Osteoblast (primary cell): ENCODE measurements around the gene MSMP. TPM values are rescaled to one million over a fixed set of nuclear protein-coding genes. Genes with fewer than 3 reads are reported as not detected.

Source experiments
- DNase-seq: peaks from one replicate; pipeline ENCODE4 v3.0.0; 2011; ENCODE audit warnings: low spot score, mixed read lengths; ENCODE audit not compliant: insufficient read length; ENCODE audit errors: missing footprints
- H2AFZ ChIP-seq: 2 replicates; pipeline ENCODE4 v1.6.0; 2011; ENCODE audit warnings: mild to moderate bottlenecking, low read length
- H3K27ac ChIP-seq: 2 replicates; pipeline ENCODE4 v1.5.1; 2011; ENCODE audit warnings: mild to moderate bottlenecking, low read depth, low read length, moderate library complexity
- H3K27me3 ChIP-seq: 2 replicates; pipeline ENCODE4 v1.6.0; 2012; ENCODE audit warnings: mild to moderate bottlenecking, control low read depth, inconsistent platforms, low read length, moderate library complexity; ENCODE audit not compliant: insufficient read depth
- H3K36me3 ChIP-seq: 2 replicates; pipeline ENCODE4 v1.5.1; 2011; ENCODE audit warnings: mild to moderate bottlenecking, low read length, control low read depth, moderate library complexity; ENCODE audit not compliant: insufficient read depth
- H3K4me1 ChIP-seq: 2 replicates; pipeline ENCODE4 v1.5.1; 2011; ENCODE audit warnings: mild to moderate bottlenecking, low read length, control low read depth, moderate library complexity; ENCODE audit not compliant: insufficient read depth
- H3K4me2 ChIP-seq: 2 replicates; pipeline ENCODE4 v1.6.0; 2011; ENCODE audit warnings: mild to moderate bottlenecking, low read length; ENCODE audit not compliant: insufficient read depth
- H3K4me3 ChIP-seq: fragments of 200-600 bp; sonication (generic); 3 replicates; pipeline ENCODE4 v1.5.1; 2012; ENCODE audit warnings: mild to moderate bottlenecking, low read length, inconsistent platforms; ENCODE audit not compliant: insufficient read depth
- H3K79me2 ChIP-seq: 2 replicates; pipeline ENCODE4 v1.6.0; 2012; ENCODE audit warnings: mild to moderate bottlenecking, low read length, control low read depth, inconsistent platforms; ENCODE audit not compliant: insufficient read depth
- H3K9me3 ChIP-seq: 2 replicates; pipeline ENCODE4 v1.5.1; 2011; ENCODE audit warnings: low read depth, low read length, control low read depth
- H4K20me1 ChIP-seq: 2 replicates; pipeline ENCODE4 v1.6.0; 2012; ENCODE audit warnings: mild to moderate bottlenecking, low read length, control low read depth; ENCODE audit not compliant: insufficient read depth
- CTCF ChIP-seq: IDR thresholded peaks from 2 replicates; pipeline ENCODE4 v1.5.1; 2011; ENCODE audit warnings: mild to moderate bottlenecking, low read depth, low read length, moderate library complexity; ENCODE audit errors: extremely low read depth
- total RNA-seq: library from RNA; depleted of rRNA; stranded (reverse); fragments of >200 nt; gene quantifications from 2 replicates; pipeline ENCODE4 v1.2.3, GENCODE V29; 2012

Gene MSMP
- total RNA-seq, 1 donor: not detected

DNA sequence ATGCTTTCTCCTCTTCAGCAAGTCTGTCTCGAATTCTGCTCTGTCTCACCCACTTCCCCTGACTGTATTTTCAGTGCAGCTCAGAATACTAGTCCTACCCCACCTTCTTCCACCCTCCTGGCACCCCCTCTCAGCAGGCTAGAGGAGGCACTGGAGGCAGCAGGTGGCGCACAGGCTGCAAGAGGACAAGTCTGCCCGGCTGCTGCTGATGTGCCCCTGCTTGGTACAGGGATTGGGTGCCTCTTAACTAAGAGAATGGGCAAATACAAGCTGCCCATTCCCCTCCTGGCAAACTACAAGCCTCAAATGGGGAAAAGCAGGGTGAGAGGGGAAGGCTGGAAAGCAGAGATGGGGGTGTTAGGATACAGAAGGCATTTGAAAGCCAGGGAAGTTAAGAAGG lies 27.1 kb downstream of the MSMP start:
- Histone ChIP-seq H4K20me1 (peaks cover 44% of the 10 kb centered on the region), H3K4me1 (peaks cover 52% of the 10 kb centered on the region), H3K4me3 (peak overlapping the region; percentile 90), H3K36me3 (peaks cover 44% of the 10 kb centered on the region), H3K79me2 (peaks cover 89% of the 10 kb centered on the region), H3K9me3 (no peaks in the 10 kb centered on the region), H2AFZ (no peak overlapping the region), H3K27ac (peak overlapping the region; percentile 87), H3K27me3 (no peaks in the 10 kb centered on the region), H3K4me2 (peak overlapping the region; percentile 92)
- peak; percentile 39 for TF ChIP-seq CTCF
- no peak for DNase-seq

- Histone ChIP-seq H3K4me2 (no peak overlapping the region), H3K9me3 (no peaks in the 10 kb centered on the region), H3K27ac (peak overlapping the region; percentile 17), H2AFZ (no peak overlapping the region), H3K4me3 (no peak overlapping the region), H3K4me1 (peaks cover 42% of the 10 kb centered on the region), H4K20me1 (peaks cover 42% of the 10 kb centered on the region), H3K36me3 (peaks cover 59% of the 10 kb centered on the region), H3K27me3 (no peaks in the 10 kb centered on the region), H3K79me2 (peaks cover 83% of the 10 kb centered on the region)
- peak; percentile 51 for DNase-seq
- TF ChIP-seq CTCF: no peak
These were observed 28.7 kb downstream of the MSMP start for GRCh38 chr9:35725362-35725761.

DNA sequence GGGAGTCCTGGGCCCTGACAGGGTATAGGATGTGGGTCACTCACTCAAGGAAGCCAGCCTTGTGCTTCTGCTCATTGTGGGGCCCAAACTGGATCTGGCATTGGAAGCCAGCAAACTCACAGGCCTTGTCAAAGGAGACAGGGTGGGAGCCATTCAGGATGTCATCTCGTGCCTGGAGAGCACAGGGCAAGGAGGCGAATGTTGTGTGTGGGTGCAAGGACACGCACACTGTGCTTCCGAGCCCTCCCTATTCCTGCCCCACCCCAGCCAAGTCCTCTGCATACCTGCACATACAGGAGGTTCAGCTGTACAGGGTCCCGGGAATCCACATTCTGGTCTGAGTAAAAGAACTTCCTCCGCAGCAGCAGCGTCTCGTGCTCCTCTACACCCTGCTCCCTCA lies 30.2 kb downstream of the MSMP start:
- Histone ChIP-seq H3K4me2 (no peak overlapping the region), H3K4me3 (no peak overlapping the region), H3K36me3 (peaks cover 74% of the 10 kb centered on the region), H3K27me3 (no peaks in the 10 kb centered on the region), H2AFZ (no peak overlapping the region), H3K79me2 (peaks cover 82% of the 10 kb centered on the region), H3K9me3 (no peaks in the 10 kb centered on the region), H4K20me1 (peaks cover 52% of the 10 kb centered on the region), H3K4me1 (peaks cover 28% of the 10 kb centered on the region), H3K27ac (no peak overlapping the region)
- no peak for DNase-seq
- no peak for TF ChIP-seq CTCF

GRCh38 chr9:35723426-35723825 lies 30.6 kb downstream of the MSMP start:
- Histone ChIP-seq H3K36me3 (peaks cover 79% of the 10 kb centered on the region), H3K27ac (no peak overlapping the region), H3K4me1 (peaks cover 23% of the 10 kb centered on the region), H3K79me2 (peaks cover 84% of the 10 kb centered on the region), H3K4me2 (no peak overlapping the region), H4K20me1 (peaks cover 52% of the 10 kb centered on the region), H2AFZ (no peak overlapping the region), H3K9me3 (no peaks in the 10 kb centered on the region), H3K27me3 (no peaks in the 10 kb centered on the region), H3K4me3 (no peak overlapping the region)
- DNase-seq: no peak
- no peak for TF ChIP-seq CTCF
